Measurements from ENCODE around the gene ISM1. TPM values are rescaled to one million over a fixed set of nuclear protein-coding genes. Genes with fewer than 3 reads are reported as not detected.

Gene ISM1
- total RNA-seq, 2 donors from 2014 or later, result 0.24 to 1.1 TPM

- H3K36me3 Mint-ChIP-seq (ENCODE audit: low read depth), result no peaks in the 10 kb centered on the region
- H3K4me3 Mint-ChIP-seq, result no peak overlapping the region
- no peak for TF ChIP-seq CTCF (conservative IDR thresholded peaks at IDR 0.05)
Observed at GRCh38 chr20:13187899-13188298, 33.2 kb upstream of the ISM1 start.

GRCh38 chr20:13199279-13199678 is 21.8 kb upstream of the ISM1 start:
- no peak overlapping the region for H3K4me3 Mint-ChIP-seq
- WGBS, 2 experiments (ENCODE audit: insufficient coverage in 1 of 2, insufficient read length in 1 of 2), result 82 to 96% methylated on average over 1 to 2 of the region's 2 CpGs
- no peaks in the 10 kb centered on the region for H3K9me3 ChIP-seq (ENCODE audit: control insufficient read depth, low read length)
- TF ChIP-seq CTCF (conservative IDR thresholded peaks at IDR 0.05), result no peak
- no peak overlapping the region for H3K27ac ChIP-seq (ENCODE audit: low read depth, low read length)
- no peaks in the 10 kb centered on the region for H3K4me1 ChIP-seq (ENCODE audit: control insufficient read depth, insufficient read depth, low read length)
- H3K27me3 Mint-ChIP-seq (ENCODE audit: insufficient read depth), result peaks cover 6% of the 10 kb centered on the region
- DNase-seq, result no peak
- H3K4me3 ChIP-seq (ENCODE audit: low read length), result no peak overlapping the region
- H3K27ac Mint-ChIP-seq, result no peak overlapping the region
- no peaks in the 10 kb centered on the region for H3K9me3 Mint-ChIP-seq
- no peaks in the 10 kb centered on the region for H3K36me3 Mint-ChIP-seq (ENCODE audit: low read depth)
- no peaks in the 10 kb centered on the region for H3K36me3 ChIP-seq (ENCODE audit: control insufficient read depth, insufficient read depth, low read length)
- no peaks in the 10 kb centered on the region for H3K27me3 ChIP-seq (ENCODE audit: control insufficient read depth, insufficient read depth, low read length, poor library complexity, severe bottlenecking)
- H3K4me1 Mint-ChIP-seq, result peaks cover 10% of the 10 kb centered on the region
- no peak overlapping the region for H3K9ac ChIP-seq (ENCODE audit: extremely low read depth, low read length, poor library complexity, severe bottlenecking)

More at GRCh38 chr20:13187899-13188298, 33.2 kb upstream of the ISM1 start:
- Histone ChIP-seq H3K27ac (ENCODE audit: low read depth, low read length) (no peak overlapping the region), H3K4me1 (ENCODE audit: control insufficient read depth, insufficient read depth, low read length) (no peaks in the 10 kb centered on the region), H3K9ac (ENCODE audit: extremely low read depth, low read length, poor library complexity, severe bottlenecking) (no peak overlapping the region), H3K27me3 (ENCODE audit: control insufficient read depth, insufficient read depth, low read length, poor library complexity, severe bottlenecking) (no peaks in the 10 kb centered on the region), H3K9me3 (ENCODE audit: control insufficient read depth, low read length) (no peaks in the 10 kb centered on the region), H3K4me3 (ENCODE audit: low read length) (no peak overlapping the region), H3K36me3 (ENCODE audit: control insufficient read depth, insufficient read depth, low read length) (no peaks in the 10 kb centered on the region)
- H3K27me3 Mint-ChIP-seq (ENCODE audit: insufficient read depth), result no peaks in the 10 kb centered on the region
- no peak overlapping the region for H3K27ac Mint-ChIP-seq
- DNase-seq, result no peak
- 79 to 100% methylated on average over 1 to 2 of the region's 2 CpGs for WGBS, 2 experiments (ENCODE audit: insufficient coverage in 1 of 2, insufficient read length in 1 of 2)
- no peaks in the 10 kb centered on the region for H3K9me3 Mint-ChIP-seq
- peaks cover 6% of the 10 kb centered on the region for H3K4me1 Mint-ChIP-seq

GRCh38 chr20:13200767-13201500 is 20.1 kb upstream of the ISM1 start:
- Histone ChIP-seq H3K4me1 (ENCODE audit: control insufficient read depth, insufficient read depth, low read length) (no peaks in the 10 kb centered on the region), H3K27me3 (ENCODE audit: control insufficient read depth, insufficient read depth, low read length, poor library complexity, severe bottlenecking) (no peaks in the 10 kb centered on the region), H3K36me3 (ENCODE audit: control insufficient read depth, insufficient read depth, low read length) (no peaks in the 10 kb centered on the region), H3K9me3 (ENCODE audit: control insufficient read depth, low read length) (no peaks in the 10 kb centered on the region), H3K27ac (ENCODE audit: low read depth, low read length) (no peak overlapping the region), H3K9ac (ENCODE audit: extremely low read depth, low read length, poor library complexity, severe bottlenecking) (no peak overlapping the region), H3K4me3 (ENCODE audit: low read length) (no peak overlapping the region)
- Mint-ChIP-seq H3K36me3 (ENCODE audit: low read depth) (no peaks in the 10 kb centered on the region), H3K4me1 (peaks cover 10% of the 10 kb centered on the region), H3K4me3 (peak overlapping the region; percentile 4), H3K9me3 (no peaks in the 10 kb centered on the region), H3K27me3 (ENCODE audit: insufficient read depth) (peaks cover 17% of the 10 kb centered on the region), H3K27ac (peak overlapping the region; percentile 8)
- WGBS, 2 experiments (ENCODE audit: insufficient coverage in 1 of 2, insufficient read length in 1 of 2), result 0 to 40% methylated on average over 1 to 5 of the region's 5 CpGs
- no peak for TF ChIP-seq CTCF (conservative IDR thresholded peaks at IDR 0.05)
- peak; percentile 67 for DNase-seq
